HG03460 (cell line): ENCODE data around the gene OXSR1.

Experiments
- ATAC-seq: cut with Tn5 transposase; IDR thresholded peaks from one replicate; pipeline ENCODE4 v1.9.1; 2021; ENCODE audit not compliant: unreplicated experiment

Gene OXSR1

DNA sequence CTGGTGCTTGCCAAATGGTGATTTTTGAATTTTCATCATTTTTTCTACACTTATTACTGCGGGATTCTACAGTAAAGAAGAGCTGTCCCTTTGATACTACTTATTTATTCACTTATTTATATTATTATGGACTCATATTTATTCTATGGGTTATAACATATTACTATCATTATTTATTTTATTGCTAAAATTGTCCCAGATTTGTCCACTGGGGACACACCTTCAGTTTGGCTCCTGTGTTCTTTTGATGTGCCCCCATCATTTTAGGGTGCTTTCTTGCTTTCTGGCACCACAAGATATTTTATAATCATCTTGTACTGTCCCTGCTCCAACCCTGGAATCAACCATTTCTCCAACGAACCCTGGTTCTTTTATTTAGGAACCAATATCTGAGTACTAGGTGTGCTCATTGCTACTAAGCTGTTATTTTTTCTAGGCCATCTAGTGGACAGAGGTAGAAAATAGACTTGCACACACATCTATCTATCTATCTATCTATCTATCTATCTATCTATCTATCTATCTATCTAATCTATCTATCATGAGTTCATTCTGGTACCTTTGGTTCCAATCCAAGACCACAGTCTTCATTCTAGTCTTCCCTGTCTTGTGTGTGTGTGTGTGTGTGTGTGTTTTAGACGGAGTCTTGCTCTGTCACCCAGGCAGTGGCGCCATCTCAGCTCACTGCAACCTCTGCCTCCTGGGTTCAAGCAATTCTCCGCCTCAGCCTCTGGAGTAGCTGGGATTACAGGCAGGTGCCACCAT, 132.8 kb downstream of the OXSR1 start:
- ATAC-seq, result no peak
